IMR-90 (cell line): Measurements from ENCODE around the gene BYSL. TPM values are rescaled to one million over a fixed set of nuclear protein-coding genes. Genes with fewer than 3 reads are reported as not detected.
A peak's percentile ranks its signal among the peaks of the same experiment; 100 is the strongest.

Source experiments
- ATAC-seq: fragments of 200-7000 bp; cut with Tn5 transposase; 2 replicates; pipeline ENCODE4 v1.9.1; 2020; ENCODE audit warnings: low read depth, mild to moderate bottlenecking, moderate library complexity
- BruUV-seq: library from RNA; stranded (reverse); fragments of 400-500 nt; replicated peaks from 2 replicates; lab custom pipeline; 2021; lab: Mats Ljungman, UMichigan
- CTCF ChIA-PET: fragments of 300-600 bp; formaldehyde crosslinking; extraction: SDS; loops from one replicate; lab custom pipeline; 2021; ENCODE audit warnings: antibody characterized with exemption; lab: Yijun Ruan, JAX
- POLR2A ChIA-PET: fragments of 300-600 bp; sonication (Branson Sonifier 250); formaldehyde crosslinking; loops from one replicate; lab custom pipeline; 2022; ENCODE audit warnings: antibody characterized with exemption; ENCODE audit not compliant: unreplicated experiment; lab: Charles Lee
- DNase-seq: peaks from one replicate; pipeline ENCODE4 v3.0.0; 2013
- H2AFZ ChIP-seq: replicated peaks from 2 replicates; pipeline ENCODE3; 2013; ENCODE audit warnings: low read length, mild to moderate bottlenecking; ENCODE audit not compliant: poor library complexity
- H2AK5ac ChIP-seq: 2 replicates; pipeline ENCODE4 v1.6.1; 2013; ENCODE audit warnings: low read depth, low read length, inconsistent platforms
- H2AK9ac ChIP-seq: replicated peaks from 2 replicates; pipeline ENCODE3; 2013; ENCODE audit warnings: mild to moderate bottlenecking, low read depth, low read length, moderate library complexity; ENCODE audit not compliant: poor library complexity
- H2BK120ac ChIP-seq: 2 replicates; pipeline ENCODE4 v1.6.1; 2013; ENCODE audit warnings: low read depth, low read length, inconsistent platforms
- H2BK15ac ChIP-seq: 3 replicates; pipeline ENCODE4 v1.6.1; 2013; ENCODE audit warnings: low read depth, low read length, inconsistent platforms
- H2BK20ac ChIP-seq: 2 replicates; pipeline ENCODE4 v1.6.1; 2013; ENCODE audit warnings: low read depth, mild to moderate bottlenecking, inconsistent platforms, low read length, moderate library complexity
- H2BK5ac ChIP-seq: 2 replicates; pipeline ENCODE4 v1.6.1; 2013; ENCODE audit warnings: mild to moderate bottlenecking, low read depth, low read length, inconsistent platforms; ENCODE audit not compliant: poor library complexity, severe bottlenecking
- H3K14ac ChIP-seq: replicated peaks from 2 replicates; pipeline ENCODE4 v1.6.1; 2013; ENCODE audit warnings: low read depth, low read length, inconsistent platforms
- H3K18ac ChIP-seq: 2 replicates; pipeline ENCODE4 v1.6.1; 2013; ENCODE audit warnings: low read depth, low read length, control low read depth
- H3K23ac ChIP-seq: 2 replicates; pipeline ENCODE4 v1.6.1; 2013; ENCODE audit warnings: low read depth, low read length, inconsistent platforms
- H3K27ac ChIP-seq: 2 replicates; pipeline ENCODE4 v1.5.1; 2013; ENCODE audit warnings: mild to moderate bottlenecking, control low read depth, low read length; ENCODE audit not compliant: insufficient read depth
- H3K27me3 ChIP-seq: 2 replicates; pipeline ENCODE4 v1.6.1; 2013; ENCODE audit warnings: low read length; ENCODE audit not compliant: control insufficient read depth, insufficient read depth
- H3K36me3 ChIP-seq: 2 replicates; pipeline ENCODE4 v1.6.1; 2013; ENCODE audit warnings: low read length, mixed read lengths; ENCODE audit not compliant: control insufficient read depth, insufficient read depth
- H3K4ac ChIP-seq: 2 replicates; pipeline ENCODE4 v1.6.1; 2013; ENCODE audit warnings: low read depth, low read length, inconsistent platforms
- H3K4me1 ChIP-seq: 2 replicates; pipeline ENCODE4 v1.6.1; 2013; ENCODE audit warnings: low read length, mixed read lengths; ENCODE audit not compliant: control insufficient read depth, insufficient read depth
- H3K4me2 ChIP-seq: 2 replicates; pipeline ENCODE4 v1.6.1; 2013; ENCODE audit warnings: low read depth, mild to moderate bottlenecking, control low read depth, low read length, moderate library complexity
- H3K4me3 ChIP-seq: 2 replicates; pipeline ENCODE4 v1.5.1; 2013; ENCODE audit warnings: low read depth, mild to moderate bottlenecking, control low read depth, low read length, moderate library complexity; ENCODE audit not compliant: insufficient read depth
- H3K56ac ChIP-seq: 2 replicates; pipeline ENCODE4 v1.6.1; 2013; ENCODE audit warnings: low read length, inconsistent platforms; ENCODE audit not compliant: insufficient read depth; ENCODE audit errors: extremely low read depth
- H3K79me1 ChIP-seq, 2 experiments: 2 replicates each; pipeline ENCODE4 v1.6.1; 2013; ENCODE audit warnings: low read length in 2 of 2, inconsistent platforms in 1 of 2, low read depth in 1 of 2
- H3K9ac ChIP-seq: 2 replicates; pipeline ENCODE4 v1.6.1; 2013; ENCODE audit warnings: low read depth, low read length, control low read depth
- H3K9me1 ChIP-seq: 2 replicates; pipeline ENCODE4 v1.6.1; 2013; ENCODE audit warnings: low read length, inconsistent platforms; ENCODE audit not compliant: insufficient read depth
- H3K9me3 ChIP-seq: 2 replicates; pipeline ENCODE4 v1.6.1; 2013; ENCODE audit warnings: low read length; ENCODE audit not compliant: control insufficient read depth, insufficient read depth
- H4K20me1 ChIP-seq: 2 replicates; pipeline ENCODE4 v1.6.1; 2013; ENCODE audit warnings: low read length, inconsistent platforms; ENCODE audit not compliant: insufficient read depth
- H4K5ac ChIP-seq: 2 replicates; pipeline ENCODE4 v1.6.1; 2013; ENCODE audit warnings: mild to moderate bottlenecking, low read depth, low read length, control low read depth
- H4K8ac ChIP-seq, 2 experiments: 2 replicates each; pipeline ENCODE4 v1.6.1; 2013; ENCODE audit warnings: low read depth in 2 of 2, low read length in 2 of 2, control low read depth in 1 of 2, inconsistent platforms in 1 of 2
- H4K91ac ChIP-seq: 2 replicates; pipeline ENCODE4 v1.6.1; 2013; ENCODE audit warnings: low read depth, low read length, inconsistent platforms; ENCODE audit not compliant: insufficient read depth
- BHLHE40 ChIP-seq: fragments of 150-350 bp; IDR thresholded peaks from 2 replicates; pipeline ENCODE4 v1.6.1; 2016; ENCODE audit warnings: mild to moderate bottlenecking, low read depth, low read length
- CEBPB ChIP-seq: IDR thresholded peaks from 2 replicates; pipeline ENCODE4 v1.6.1; 2012; ENCODE audit warnings: low read depth, low read length, improper control_type of control experiment
- CHD1 ChIP-seq: IDR thresholded peaks from 2 replicates; pipeline ENCODE4 v1.6.1; 2012; ENCODE audit warnings: low read depth, low read length, improper control_type of control experiment
- FOS ChIP-seq: fragments of 150-350 bp; IDR thresholded peaks from 2 replicates; pipeline ENCODE4 v1.6.1; 2016; ENCODE audit warnings: low read depth, low read length
- MAZ ChIP-seq: IDR thresholded peaks from 2 replicates; pipeline ENCODE4 v1.6.1; 2012; ENCODE audit warnings: low read depth, mild to moderate bottlenecking, low read length, improper control_type of control experiment, moderate library complexity, borderline replicate concordance
- NFE2L2 ChIP-seq: fragments of 150-350 bp; IDR thresholded peaks from 2 replicates; pipeline ENCODE4 v1.6.1; 2016; ENCODE audit warnings: low read depth, mild to moderate bottlenecking, low read length
- POLR2A ChIP-seq: IDR thresholded peaks from 2 replicates; pipeline ENCODE4 v1.6.1; 2012; ENCODE audit warnings: mild to moderate bottlenecking, low read depth, low read length
- RCOR1 ChIP-seq: IDR thresholded peaks from 2 replicates; pipeline ENCODE4 v1.6.1; 2012; ENCODE audit warnings: mild to moderate bottlenecking, low read length, improper control_type of control experiment; ENCODE audit not compliant: insufficient replicate concordance
- RFX5 ChIP-seq: IDR thresholded peaks from 2 replicates; pipeline ENCODE4 v1.8.0; 2012; ENCODE audit warnings: low read depth, mild to moderate bottlenecking, low read length, moderate library complexity
- USF2 ChIP-seq: fragments of 150-350 bp; IDR thresholded peaks from 2 replicates; pipeline ENCODE4 v1.6.1; 2017; ENCODE audit warnings: mild to moderate bottlenecking, antibody characterized with exemption, low read length, low read depth
- WGBS, 2 experiments: methylation state at CpG; one replicate each; pipeline versions ENCODE4 v1.1.5 to v1.1.7; 2013; ENCODE audit warnings: missing lambda C conversion rate in 2 of 2; ENCODE audit not compliant: insufficient read length in 1 of 2; ENCODE audit errors: extremely low coverage in 2 of 2; 5-methylcytosine and 5-hydroxymethylcytosine counted together
- dilution Hi-C: fragments of 300-500 bp; cut with HindIII; formaldehyde crosslinking; loops from one replicate; pipeline ENCODE4 v1.14.3; 2018; ENCODE audit warnings: low sequenced_read_pairs; ENCODE audit not compliant: unreplicated experiment
- in situ Hi-C: fragments of 300-500 bp; cut with MboI; formaldehyde crosslinking; loops from 3 replicates; pipeline ENCODE4 v1.14.3; 2019; ENCODE audit warnings: low sequenced_read_pairs, inconsistent platforms, mixed read lengths
- intact Hi-C: fragments of 100-400 bp; cut with micrococcal nuclease; formaldehyde crosslinking; loops from 2 replicates; pipeline ENCODE4 v1.10.0; 2022
- polyA plus RNA-seq, 3 experiments: library from polyadenylated mRNA; depleted of rRNA; stranded (reverse); fragments of >200 nt; gene quantifications; 2 replicates each; pipeline ENCODE4 v1.2.3, GENCODE V29; 2012; ENCODE audit warnings: low replicate concordance in 1 of 3
- total RNA-seq: library from RNA; depleted of rRNA; stranded (reverse); fragments of >200 nt; gene quantifications from 2 replicates; pipeline ENCODE4 v1.2.3, GENCODE V29; 2012
- TF ChIP-seq, protein P1 (sequence below): fragments of 150-350 bp; IDR thresholded peaks from 2 replicates; pipeline ENCODE4 v1.6.1; 2016; ENCODE audit warnings: low read depth, mild to moderate bottlenecking, low read length, moderate library complexity, borderline replicate concordance

BYSL gene
- total and polyA plus RNA-seq, 2 of the 4 experiments (the other 2 are of a cell fraction): 26.7 to 36.3 TPM

DNA sequence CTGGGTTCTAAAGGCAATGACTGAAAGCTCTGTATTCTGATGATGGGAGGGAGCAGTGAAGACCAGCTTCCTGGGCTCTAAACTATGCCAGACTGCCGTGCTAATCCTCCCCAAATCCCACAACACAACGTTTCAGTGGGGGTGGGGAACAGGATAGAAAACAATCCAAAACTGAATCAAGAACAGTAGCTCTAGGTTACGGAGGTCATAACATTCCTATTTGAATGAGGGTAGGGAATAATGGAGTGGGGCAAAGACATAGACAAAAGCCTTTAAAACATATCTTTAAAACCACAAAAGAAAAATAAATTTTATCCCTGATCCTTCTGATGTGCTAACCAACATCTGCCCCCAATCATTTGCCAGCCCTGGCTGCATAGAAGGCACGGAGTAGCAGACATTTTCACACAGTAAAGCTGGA lies 34.0 kb upstream of the BYSL start:
- Histone ChIP-seq H4K20me1 (no peaks in the 10 kb centered on the region), H3K14ac (0 out of 2 replicates have a peak overlapping the region, but pooled peaks have one; percentile 15), H3K27ac (no peak overlapping the region), H2AK9ac (no peak overlapping the region), H3K4me1 (peaks cover 2% of the 10 kb centered on the region), H2BK15ac (no peak overlapping the region), H3K4me3 (no peak overlapping the region), H4K8ac (no peak overlapping the region), H3K4me2 (no peak overlapping the region), H3K36me3 (no peaks in the 10 kb centered on the region), H3K9ac (no peak overlapping the region), H3K23ac (no peak overlapping the region), H3K9me1 (peaks cover 6% of the 10 kb centered on the region; the same call in 1 of the 2 replicates), H4K91ac (no peak overlapping the region), H3K56ac (no peak overlapping the region), H2AFZ (no peak overlapping the region), H3K27me3 (no peaks in the 10 kb centered on the region), H2BK5ac (no peak overlapping the region), H3K9me3 (no peaks in the 10 kb centered on the region), H4K5ac (no peak overlapping the region), H3K4ac (peak overlapping the region; percentile 29; the same call in 1 of the 2 replicates), H3K18ac (no peak overlapping the region), H2BK120ac (no peak overlapping the region), H2AK5ac (no peak overlapping the region), H2BK20ac (no peak overlapping the region), H3K79me1 (peaks cover 0 to 6% of the 10 kb centered on the region in 2 experiments; a peak in 2 of 4 replicates)
- ChIA-PET POLR2A (no interaction called here), CTCF (interaction anchor here (1.2 to 1.4 kb wide), 2 partner anchors 9 to 34 kb away, joined by 3 to 4 read pairs; partner anchors contain the start of genes BYSL and MED20)
- dilution Hi-C loops (no loop called here), in situ Hi-C loops (no loop called here), intact Hi-C loops (no loop called here)
- no CpG with 5 or more reads among the region's 4 CpGs for WGBS, 2 experiments
- TF ChIP-seq, protein P1, sequence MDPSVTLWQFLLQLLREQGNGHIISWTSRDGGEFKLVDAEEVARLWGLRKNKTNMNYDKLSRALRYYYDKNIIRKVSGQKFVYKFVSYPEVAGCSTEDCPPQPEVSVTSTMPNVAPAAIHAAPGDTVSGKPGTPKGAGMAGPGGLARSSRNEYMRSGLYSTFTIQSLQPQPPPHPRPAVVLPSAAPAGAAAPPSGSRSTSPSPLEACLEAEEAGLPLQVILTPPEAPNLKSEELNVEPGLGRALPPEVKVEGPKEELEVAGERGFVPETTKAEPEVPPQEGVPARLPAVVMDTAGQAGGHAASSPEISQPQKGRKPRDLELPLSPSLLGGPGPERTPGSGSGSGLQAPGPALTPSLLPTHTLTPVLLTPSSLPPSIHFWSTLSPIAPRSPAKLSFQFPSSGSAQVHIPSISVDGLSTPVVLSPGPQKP: no peak
- no peak for TF ChIP-seq CEBPB
- no peak for TF ChIP-seq RCOR1
- no peak for TF ChIP-seq FOS
- TF ChIP-seq NFE2L2: no peak
- no peak for TF ChIP-seq CHD1
- no peak for TF ChIP-seq USF2
- no peak for TF ChIP-seq MAZ
- TF ChIP-seq BHLHE40: no peak
- TF ChIP-seq POLR2A: no peak
- TF ChIP-seq RFX5: no peak
- DNase-seq (no peak), ATAC-seq (no peak)
- no TSS peak for BruUV-seq
